Gastrocnemius medialis (tissue), 4 donors: ENCODE data around the gene ARHGEF17. TPM values are rescaled to one million over a fixed set of nuclear protein-coding genes. Genes with fewer than 3 reads are reported as not detected.

Experiments
- ATAC-seq, 2 donors: fragments of 150-250 bp; one replicate each; pipeline ENCODE4 v1.9.1; 2016
- DNase-seq, 2 donors: peaks; one replicate each; pipeline ENCODE4 v3.0.0-alpha.2; 2019
- H3K27ac ChIP-seq, 4 donors: fragments of 200-600 bp; sonication (generic); 1 replicate in 1 of 4; 2 replicates in 3 of 4; pipeline ENCODE4 v1.5.1; 2016 to 2018; ENCODE audit warnings: mild to moderate bottlenecking in 2 of 4, moderate library complexity in 1 of 4
- H3K27me3 ChIP-seq, 3 donors: fragments of 200-600 bp; sonication (generic) in 2 of 3; 1 replicate in 1 of 3; 2 replicates in 2 of 3; pipeline versions ENCODE4 v1.5.1 to v1.6.0; 2016 to 2019; ENCODE audit warnings: mild to moderate bottlenecking in 1 of 3, moderate library complexity in 1 of 3
- H3K36me3 ChIP-seq, 2 donors: fragments of 200-600 bp; sonication (generic) in 1 of 2; one replicate each; pipeline ENCODE4 v1.5.1; 2017 to 2018
- H3K4me1 ChIP-seq, 2 donors: fragments of 200-600 bp; sonication (generic) in 1 of 2; one replicate each; pipeline ENCODE4 v1.5.1; 2016 to 2017; ENCODE audit warnings: mild to moderate bottlenecking in 2 of 2
- H3K4me3 ChIP-seq, 4 donors: fragments of 200-600 bp; sonication (generic) in 3 of 4; 1 replicate in 1 of 4; 2 replicates in 3 of 4; pipeline ENCODE4 v1.5.1; 2016 to 2019; ENCODE audit warnings: mild to moderate bottlenecking in 2 of 4
- H3K9me3 ChIP-seq, 3 donors: fragments of 200-600 bp; sonication (generic) in 2 of 3; 1 replicate in 1 of 3; 2 replicates in 2 of 3; pipeline ENCODE4 v1.5.1; 2016 to 2019
- POLR2A ChIP-seq, 2 donors: fragments of 450-650 bp; IDR thresholded peaks; one replicate each; pipeline ENCODE4 v1.6.1; 2017; ENCODE audit warnings: antibody characterized with exemption in 2 of 2, mild to moderate bottlenecking in 2 of 2, moderate library complexity in 2 of 2
- in situ Hi-C, 4 donors: fragments of 200-750 bp; cut with MboI; loops; one replicate each; pipeline versions ENCODE4 v1.15.0 to v1.8.0; 2017; ENCODE audit warnings: low sequenced_read_pairs in 4 of 4
- intact Hi-C: fragments of 100-400 bp; cut with DNase I; formaldehyde crosslinking; loops from one replicate; pipeline ENCODE4 v1.15.1; 2023; ENCODE audit warnings: low total_unique reads
- total RNA-seq, 4 donors: library from RNA; depleted of rRNA; stranded (reverse); fragments of >200 nt; gene quantifications; one replicate each; pipeline versions ENCODE4 v1.1.0 to v1.2.3, GENCODE V29; 2016
- TF ChIP-seq, protein P1 (sequence below), 5 experiments: fragments of 450-650 bp in 3 of 5; fragments of 200-600 bp in 2 of 5; sonication (generic) in 2 of 5; IDR thresholded peaks in 4 of 5; conservative IDR thresholded peaks in 1 of 5; 1 replicate in 4 of 5; 2 replicates in 1 of 5; pipeline ENCODE4 v1.5.1; 2016 to 2019; ENCODE audit warnings: antibody characterized with exemption in 5 of 5, mild to moderate bottlenecking in 3 of 5, moderate library complexity in 3 of 5

The ARHGEF17 gene
- total RNA-seq, 4 donors from 2014 or later, result 8.9 to 16.9 (median 13.9) TPM

DNA sequence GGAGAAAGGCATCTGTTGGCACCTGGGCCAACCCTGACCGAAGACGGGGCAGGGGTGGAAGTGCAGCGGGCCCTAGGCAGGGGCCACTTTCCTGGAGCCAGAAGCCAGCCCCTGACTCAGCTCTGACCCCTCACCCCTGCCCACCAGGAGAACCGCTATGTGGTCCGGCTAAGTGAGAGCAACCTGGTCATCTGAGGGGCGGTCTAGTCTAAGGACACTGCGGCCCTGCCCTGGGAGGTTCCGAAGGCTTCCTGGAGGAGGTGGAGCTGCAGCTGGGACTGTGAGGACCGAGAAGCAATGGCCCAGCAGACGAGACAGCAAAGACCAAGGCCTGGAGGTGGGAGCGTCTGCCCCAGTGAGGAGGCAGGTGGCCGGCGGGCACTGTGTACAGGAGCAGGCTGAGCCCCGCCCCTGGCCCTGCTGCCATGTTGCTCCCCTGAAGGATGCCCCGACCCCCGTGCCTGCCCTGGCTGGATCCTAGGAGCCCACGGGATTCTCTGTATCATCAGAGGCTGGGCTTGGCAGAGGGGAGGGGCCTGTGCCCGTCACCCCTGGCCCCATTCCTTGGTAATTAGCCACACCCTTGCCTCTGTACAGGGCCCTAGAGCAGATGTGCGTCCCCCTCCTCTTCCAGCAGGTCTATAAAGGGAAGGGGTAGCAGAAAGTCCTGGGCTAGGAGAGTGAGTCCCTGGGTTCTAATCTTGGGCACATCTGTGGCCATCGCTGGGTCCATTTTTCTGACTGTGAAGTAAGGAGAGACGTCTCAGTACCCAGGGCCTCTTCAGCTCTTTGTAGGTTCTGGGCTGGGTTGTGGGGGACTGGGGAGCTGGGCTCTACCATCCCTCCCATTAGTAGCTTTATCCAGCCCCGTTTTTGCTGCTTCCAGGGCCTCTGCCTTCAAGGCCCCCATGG is 87.5 kb downstream of the ARHGEF17 start:
- Histone ChIP-seq H3K36me3 (peaks cover 0 to 23% of the 10 kb centered on the region in 2 donors), H3K27ac (peak overlapping the region in 3 of 4 donors; percentile 45 to 68 (median 49)), H3K9me3 (no peaks in the 10 kb centered on the region), H3K4me1 (peaks cover 18 to 41% of the 10 kb centered on the region in 2 donors), H3K27me3 (no peaks in the 10 kb centered on the region), H3K4me3 (no peak overlapping the region)
- intact Hi-C loops, result no loop called here
- ATAC-seq (no peak), DNase-seq (peak in 1 of 2 donors; percentile 15)
- in situ Hi-C loops, result no loop called here
- no peak for TF ChIP-seq POLR2A (IDR thresholded peaks at IDR 0.05)
- TF ChIP-seq, protein P1, sequence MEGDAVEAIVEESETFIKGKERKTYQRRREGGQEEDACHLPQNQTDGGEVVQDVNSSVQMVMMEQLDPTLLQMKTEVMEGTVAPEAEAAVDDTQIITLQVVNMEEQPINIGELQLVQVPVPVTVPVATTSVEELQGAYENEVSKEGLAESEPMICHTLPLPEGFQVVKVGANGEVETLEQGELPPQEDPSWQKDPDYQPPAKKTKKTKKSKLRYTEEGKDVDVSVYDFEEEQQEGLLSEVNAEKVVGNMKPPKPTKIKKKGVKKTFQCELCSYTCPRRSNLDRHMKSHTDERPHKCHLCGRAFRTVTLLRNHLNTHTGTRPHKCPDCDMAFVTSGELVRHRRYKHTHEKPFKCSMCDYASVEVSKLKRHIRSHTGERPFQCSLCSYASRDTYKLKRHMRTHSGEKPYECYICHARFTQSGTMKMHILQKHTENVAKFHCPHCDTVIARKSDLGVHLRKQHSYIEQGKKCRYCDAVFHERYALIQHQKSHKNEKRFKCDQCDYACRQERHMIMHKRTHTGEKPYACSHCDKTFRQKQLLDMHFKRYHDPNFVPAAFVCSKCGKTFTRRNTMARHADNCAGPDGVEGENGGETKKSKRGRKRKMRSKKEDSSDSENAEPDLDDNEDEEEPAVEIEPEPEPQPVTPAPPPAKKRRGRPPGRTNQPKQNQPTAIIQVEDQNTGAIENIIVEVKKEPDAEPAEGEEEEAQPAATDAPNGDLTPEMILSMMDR (IDR thresholded peaks at IDR 0.05 in 4 of 5, conservative IDR thresholded peaks at IDR 0.05 in 1 of 5), result no peak

DNA sequence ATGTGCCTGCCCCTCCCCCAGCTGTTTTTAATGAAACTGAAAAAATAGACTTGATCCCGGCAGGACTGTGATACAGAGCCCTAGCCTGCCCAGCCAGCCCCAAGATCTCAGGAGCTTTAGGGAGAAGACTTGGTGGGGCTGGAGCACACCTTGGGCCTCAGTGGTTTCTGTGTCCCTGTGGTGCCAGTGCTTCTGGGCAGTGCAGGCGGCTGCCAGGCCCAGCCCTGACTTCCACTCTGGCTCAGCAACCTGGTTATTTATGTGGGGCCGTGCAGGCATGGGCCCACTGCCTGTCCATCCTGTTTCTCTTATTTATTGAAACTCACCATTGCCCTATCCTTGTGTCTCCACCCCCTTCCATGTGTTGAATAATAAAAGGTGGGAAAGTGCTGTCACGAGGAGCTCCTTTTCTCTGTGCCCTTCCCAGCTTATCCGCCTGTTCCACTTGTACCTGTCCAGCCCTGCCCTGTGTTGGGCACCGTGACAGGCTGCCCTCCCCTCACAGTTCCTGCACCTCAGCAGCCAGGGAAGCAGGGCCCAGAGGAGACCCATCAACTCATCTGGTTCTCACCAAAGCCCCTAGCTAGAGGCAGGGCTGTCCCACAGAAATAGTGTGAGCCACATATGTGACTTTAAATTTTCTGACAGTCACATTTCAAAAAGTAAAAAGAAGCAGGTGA is 88.3 kb downstream of the ARHGEF17 start:
- no peak for TF ChIP-seq POLR2A (IDR thresholded peaks at IDR 0.05)
- TF ChIP-seq, protein P1 (IDR thresholded peaks at IDR 0.05 in 4 of 5, conservative IDR thresholded peaks at IDR 0.05 in 1 of 5), result no peak
- no peaks in the 10 kb centered on the region for H3K27me3 ChIP-seq
- in situ Hi-C loops, result no loop called here
- no peak overlapping the region for H3K4me3 ChIP-seq
- peaks cover 0 to 23% of the 10 kb centered on the region in 2 donors for H3K36me3 ChIP-seq
- peak overlapping the region; percentile 3 to 68 (median 47) for H3K27ac ChIP-seq
- peaks cover 18 to 36% of the 10 kb centered on the region in 2 donors for H3K4me1 ChIP-seq
- H3K9me3 ChIP-seq, result no peaks in the 10 kb centered on the region
- intact Hi-C loops, result no loop called here
- DNase-seq, result peak in 1 of 2 donors; percentile 23
- peak in 1 of 2 donors; percentile 12 for ATAC-seq

DNA sequence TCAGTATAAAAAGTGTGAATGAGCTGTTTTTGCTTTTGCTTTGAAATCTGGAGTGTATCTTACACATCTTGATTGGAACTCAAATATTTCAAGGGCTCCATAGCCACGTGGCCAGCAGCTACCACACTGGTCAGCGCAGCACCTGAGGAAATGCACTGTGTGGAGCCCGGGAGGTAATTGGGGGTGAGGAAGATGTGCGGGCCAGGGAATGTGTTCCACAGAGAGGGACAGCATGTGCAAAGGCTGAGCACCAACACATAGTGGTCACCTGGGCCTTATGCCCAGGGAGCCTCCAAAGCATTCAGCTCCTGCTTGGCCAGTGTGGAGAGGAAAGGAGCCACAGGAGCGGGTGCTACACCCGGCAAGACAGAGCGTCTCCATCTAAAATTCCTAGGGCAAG is 88.9 kb downstream of the ARHGEF17 start:
- H3K4me1 ChIP-seq, result peaks cover 18 to 32% of the 10 kb centered on the region in 2 donors

DNA sequence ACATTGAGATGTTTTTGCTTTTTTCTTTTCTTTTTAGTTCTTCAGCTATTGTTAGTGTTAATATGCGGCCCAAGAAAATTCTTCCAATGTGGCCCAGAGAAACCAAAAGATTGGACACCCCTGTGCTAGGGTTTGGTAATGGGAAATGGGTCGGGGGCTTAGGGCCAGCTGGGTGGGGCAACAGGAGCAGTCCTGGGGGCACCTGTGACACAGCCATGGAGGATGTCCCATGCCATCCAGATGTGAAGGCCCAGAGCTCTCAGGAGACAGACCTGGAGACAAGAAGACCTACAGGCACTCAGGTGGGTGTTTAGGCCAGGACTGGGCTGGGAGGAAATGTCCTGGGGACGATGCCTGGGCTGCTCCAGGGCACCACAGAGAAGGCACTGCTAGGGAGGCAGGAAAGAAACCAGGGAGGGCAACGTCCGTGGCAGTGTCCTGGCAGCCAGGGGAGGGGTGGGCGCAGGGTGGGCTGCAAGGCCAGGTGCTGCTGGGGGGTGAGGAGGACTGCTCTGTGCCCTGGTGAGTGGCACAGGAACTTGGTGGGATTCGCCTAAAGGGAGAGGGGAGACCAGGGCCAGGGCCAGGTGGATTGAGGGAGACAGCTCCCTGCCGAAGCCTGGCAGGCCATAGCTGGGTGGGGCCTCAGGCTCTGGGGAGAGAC is 89.5 kb downstream of the ARHGEF17 start:
- in situ Hi-C loops (no loop called here), intact Hi-C loops (no loop called here)
- Histone ChIP-seq H3K4me1 (peaks cover 18 to 36% of the 10 kb centered on the region in 2 donors), H3K9me3 (no peaks in the 10 kb centered on the region), H3K4me3 (no peak overlapping the region), H3K27me3 (no peaks in the 10 kb centered on the region), H3K36me3 (peaks cover 0 to 19% of the 10 kb centered on the region in 2 donors), H3K27ac (peak overlapping the region; percentile 3 to 68 (median 47))
- TF ChIP-seq, protein P1 (IDR thresholded peaks at IDR 0.05 in 4 of 5, conservative IDR thresholded peaks at IDR 0.05 in 1 of 5), result no peak
- TF ChIP-seq POLR2A (IDR thresholded peaks at IDR 0.05), result no peak
- no peak for ATAC-seq
- DNase-seq, result no peak

More for the DNA sequence above, 88.9 kb downstream of the ARHGEF17 start:
- in situ Hi-C loops (no loop called here), intact Hi-C loops (no loop called here)
- Histone ChIP-seq H3K4me3 (no peak overlapping the region), H3K27ac (peak overlapping the region; percentile 3 to 68 (median 47)), H3K9me3 (no peaks in the 10 kb centered on the region), H3K27me3 (no peaks in the 10 kb centered on the region), H3K36me3 (peaks cover 0 to 23% of the 10 kb centered on the region in 2 donors)
- DNase-seq (peak; percentile 51 to 60), ATAC-seq (peak; percentile 41 to 64)
- TF ChIP-seq, protein P1 (IDR thresholded peaks at IDR 0.05 in 4 of 5, conservative IDR thresholded peaks at IDR 0.05 in 1 of 5), result no peak
- TF ChIP-seq POLR2A (IDR thresholded peaks at IDR 0.05), result no peak
